Measurements from ENCODE around the gene DRD2. TPM values are rescaled to one million over a fixed set of nuclear protein-coding genes. Genes with fewer than 3 reads are reported as not detected.

Gene DRD2
- total RNA-seq, 2 donors from 2014 or later: not detected

- H3K27ac Mint-ChIP-seq: no peak overlapping the region
- no peak for ATAC-seq
- H3K4me1 Mint-ChIP-seq (ENCODE audit: low read depth in 2 of 2): no peaks in the 10 kb centered on the region
- H3K9me3 Mint-ChIP-seq: no peaks in the 10 kb centered on the region
- no peak for DNase-seq (ENCODE audit: low spot score)
- peaks cover 50 to 55% of the 10 kb centered on the region in 2 donors for H3K27me3 Mint-ChIP-seq
- no peak overlapping the region for H3K4me3 Mint-ChIP-seq
- H3K36me3 Mint-ChIP-seq: peaks cover 6% of the 10 kb centered on the region
These were observed 1.2 kb downstream of the DRD2 start for GRCh38 chr11:113473983-113474361.

- no peak for DNase-seq (ENCODE audit: low spot score)
- no peak for ATAC-seq
- Mint-ChIP-seq H3K9me3 (no peaks in the 10 kb centered on the region), H3K4me3 (no peak overlapping the region), H3K36me3 (peaks cover 6% of the 10 kb centered on the region), H3K4me1 (ENCODE audit: low read depth in 2 of 2) (no peaks in the 10 kb centered on the region), H3K27ac (no peak overlapping the region), H3K27me3 (peaks cover 42 to 48% of the 10 kb centered on the region in 2 donors)
These were observed 2.7 kb downstream of the DRD2 start for GRCh38 chr11:113472471-113472870.

GRCh38 chr11:113470233-113470632 is 5.0 kb downstream of the DRD2 start:
- no peak overlapping the region for H3K4me3 Mint-ChIP-seq
- no peaks in the 10 kb centered on the region for H3K9me3 Mint-ChIP-seq
- peaks cover 34 to 36% of the 10 kb centered on the region in 2 donors for H3K27me3 Mint-ChIP-seq
- no peaks in the 10 kb centered on the region for H3K36me3 Mint-ChIP-seq
- DNase-seq (ENCODE audit: low spot score) (no peak), ATAC-seq (no peak)
- no peak overlapping the region for H3K27ac Mint-ChIP-seq
- no peaks in the 10 kb centered on the region for H3K4me1 Mint-ChIP-seq (ENCODE audit: low read depth in 2 of 2)

- Mint-ChIP-seq H3K36me3 (no peaks in the 10 kb centered on the region), H3K4me1 (ENCODE audit: low read depth in 2 of 2) (peaks cover 0 to 5% of the 10 kb centered on the region in 2 donors), H3K27me3 (peaks cover 38 to 47% of the 10 kb centered on the region in 2 donors), H3K9me3 (no peaks in the 10 kb centered on the region), H3K4me3 (no peak overlapping the region), H3K27ac (no peak overlapping the region)
- ATAC-seq (no peak), DNase-seq (ENCODE audit: low spot score) (no peak)
These were observed 6.4 kb downstream of the DRD2 start for GRCh38 chr11:113468726-113469345.

GRCh38 chr11:113467545-113467944 is 7.7 kb downstream of the DRD2 start:
- no peak overlapping the region for H3K4me3 Mint-ChIP-seq
- ATAC-seq: no peak
- H3K4me1 Mint-ChIP-seq (ENCODE audit: low read depth in 2 of 2): peaks cover 0 to 5% of the 10 kb centered on the region in 2 donors
- peaks cover 35 to 44% of the 10 kb centered on the region in 2 donors for H3K27me3 Mint-ChIP-seq
- H3K9me3 Mint-ChIP-seq: no peaks in the 10 kb centered on the region
- no peaks in the 10 kb centered on the region for H3K36me3 Mint-ChIP-seq
- DNase-seq (ENCODE audit: low spot score): no peak
- H3K27ac Mint-ChIP-seq: no peak overlapping the region

- H3K27me3 Mint-ChIP-seq: peaks cover 30 to 33% of the 10 kb centered on the region in 2 donors
- DNase-seq (ENCODE audit: low spot score): no peak
- H3K9me3 Mint-ChIP-seq: no peaks in the 10 kb centered on the region
- ATAC-seq: no peak
- H3K4me1 Mint-ChIP-seq (ENCODE audit: low read depth in 2 of 2): peaks cover 0 to 5% of the 10 kb centered on the region in 2 donors
- H3K36me3 Mint-ChIP-seq: no peaks in the 10 kb centered on the region
- H3K27ac Mint-ChIP-seq: no peak overlapping the region
- H3K4me3 Mint-ChIP-seq: no peak overlapping the region
These were observed 9.4 kb downstream of the DRD2 start for GRCh38 chr11:113465786-113466185.

GRCh38 chr11:113464416-113464815 is 10.8 kb downstream of the DRD2 start:
- no peak for DNase-seq (ENCODE audit: low spot score)
- H3K4me1 Mint-ChIP-seq (ENCODE audit: low read depth in 2 of 2): peaks cover 0 to 5% of the 10 kb centered on the region in 2 donors
- no peak overlapping the region for H3K4me3 Mint-ChIP-seq
- H3K27me3 Mint-ChIP-seq: peaks cover 26 to 29% of the 10 kb centered on the region in 2 donors
- H3K36me3 Mint-ChIP-seq: no peaks in the 10 kb centered on the region
- no peaks in the 10 kb centered on the region for H3K9me3 Mint-ChIP-seq
- H3K27ac Mint-ChIP-seq: no peak overlapping the region
- no peak for ATAC-seq

GRCh38 chr11:113462830-113463229 is 12.4 kb downstream of the DRD2 start:
- Mint-ChIP-seq H3K27ac (no peak overlapping the region), H3K27me3 (peaks cover 22 to 34% of the 10 kb centered on the region in 2 donors), H3K36me3 (no peaks in the 10 kb centered on the region), H3K4me1 (ENCODE audit: low read depth in 2 of 2) (peaks cover 0 to 5% of the 10 kb centered on the region in 2 donors), H3K4me3 (no peak overlapping the region), H3K9me3 (no peaks in the 10 kb centered on the region)
- DNase-seq (ENCODE audit: low spot score) (no peak), ATAC-seq (no peak)

GRCh38 chr11:113461639-113462038 is 13.6 kb downstream of the DRD2 start:
- ATAC-seq (no peak), DNase-seq (ENCODE audit: low spot score) (no peak)
- Mint-ChIP-seq H3K27ac (no peak overlapping the region), H3K27me3 (peaks cover 22 to 34% of the 10 kb centered on the region in 2 donors), H3K4me3 (no peak overlapping the region), H3K4me1 (ENCODE audit: low read depth in 2 of 2) (peaks cover 0 to 5% of the 10 kb centered on the region in 2 donors), H3K36me3 (no peaks in the 10 kb centered on the region), H3K9me3 (no peaks in the 10 kb centered on the region)

GRCh38 chr11:113460469-113460868 is 14.7 kb downstream of the DRD2 start:
- H3K36me3 Mint-ChIP-seq: no peaks in the 10 kb centered on the region
- ATAC-seq (peak in 1 of 2 donors; percentile 49), DNase-seq (ENCODE audit: low spot score) (no peak)
- no peak overlapping the region for H3K27ac Mint-ChIP-seq
- peaks cover 0 to 5% of the 10 kb centered on the region in 2 donors for H3K4me1 Mint-ChIP-seq (ENCODE audit: low read depth in 2 of 2)
- peaks cover 17 to 39% of the 10 kb centered on the region in 2 donors for H3K27me3 Mint-ChIP-seq
- H3K9me3 Mint-ChIP-seq: no peaks in the 10 kb centered on the region
- no peak overlapping the region for H3K4me3 Mint-ChIP-seq

GRCh38 chr11:113458189-113458588 is 17.0 kb downstream of the DRD2 start:
- no peaks in the 10 kb centered on the region for H3K9me3 Mint-ChIP-seq
- H3K36me3 Mint-ChIP-seq: no peaks in the 10 kb centered on the region
- ATAC-seq (no peak), DNase-seq (ENCODE audit: low spot score) (no peak)
- peaks cover 6 to 30% of the 10 kb centered on the region in 2 donors for H3K27me3 Mint-ChIP-seq
- H3K4me3 Mint-ChIP-seq: no peak overlapping the region
- H3K4me1 Mint-ChIP-seq (ENCODE audit: low read depth in 2 of 2): no peaks in the 10 kb centered on the region
- no peak overlapping the region for H3K27ac Mint-ChIP-seq

- no peak overlapping the region for H3K4me3 Mint-ChIP-seq
These were observed 17.4 kb downstream of the DRD2 start for GRCh38 chr11:113457784-113458183.

GRCh38 chr11:113454455-113454854 is 20.7 kb downstream of the DRD2 start:
- no peaks in the 10 kb centered on the region for H3K36me3 Mint-ChIP-seq
- no peak for ATAC-seq
- H3K27me3 Mint-ChIP-seq: peaks cover 6 to 35% of the 10 kb centered on the region in 2 donors
- H3K4me3 Mint-ChIP-seq: no peak overlapping the region
- no peaks in the 10 kb centered on the region for H3K4me1 Mint-ChIP-seq (ENCODE audit: low read depth in 2 of 2)
- no peaks in the 10 kb centered on the region for H3K9me3 Mint-ChIP-seq
- no peak for DNase-seq (ENCODE audit: low spot score)
- no peak overlapping the region for H3K27ac Mint-ChIP-seq

More at GRCh38 chr11:113457784-113458183, 17.4 kb downstream of the DRD2 start:
- no peak for ATAC-seq
- Mint-ChIP-seq H3K36me3 (no peaks in the 10 kb centered on the region), H3K27ac (no peak overlapping the region), H3K4me1 (ENCODE audit: low read depth in 2 of 2) (no peaks in the 10 kb centered on the region), H3K9me3 (no peaks in the 10 kb centered on the region), H3K27me3 (peaks cover 9 to 30% of the 10 kb centered on the region in 2 donors)
- no peak for DNase-seq (ENCODE audit: low spot score)

- H3K27ac Mint-ChIP-seq: no peak overlapping the region
These were observed 25.5 kb downstream of the DRD2 start for GRCh38 chr11:113449743-113450142.

GRCh38 chr11:113448316-113448677 is 26.9 kb downstream of the DRD2 start:
- H3K27me3 Mint-ChIP-seq: peaks cover 16 to 23% of the 10 kb centered on the region in 2 donors
- peaks cover 0 to 7% of the 10 kb centered on the region in 2 donors for H3K4me1 Mint-ChIP-seq (ENCODE audit: low read depth in 2 of 2)
- no peak overlapping the region for H3K27ac Mint-ChIP-seq
- H3K36me3 Mint-ChIP-seq: no peaks in the 10 kb centered on the region
- DNase-seq (ENCODE audit: low spot score) (no peak), ATAC-seq (no peak)
- no peaks in the 10 kb centered on the region for H3K9me3 Mint-ChIP-seq
- H3K4me3 Mint-ChIP-seq: no peak overlapping the region

More at GRCh38 chr11:113449743-113450142, 25.5 kb downstream of the DRD2 start:
- peaks cover 18 to 20% of the 10 kb centered on the region in 2 donors for H3K27me3 Mint-ChIP-seq
- H3K4me3 Mint-ChIP-seq: no peak overlapping the region
- ATAC-seq (no peak), DNase-seq (ENCODE audit: low spot score) (no peak)
- no peaks in the 10 kb centered on the region for H3K36me3 Mint-ChIP-seq
- no peaks in the 10 kb centered on the region for H3K9me3 Mint-ChIP-seq
- H3K4me1 Mint-ChIP-seq (ENCODE audit: low read depth in 2 of 2): peaks cover 0 to 7% of the 10 kb centered on the region in 2 donors

Measured in natural killer cell treated with Interleukin-12 subunit alpha and Interleukin-12 subunit beta and Interleukin-15 and Interleukin-18, amount 100 ng/mL, for 72 hours (primary cell).